Cardiac septum (tissue), 1 donor: Measurements from ENCODE around the gene ELP5. TPM values are rescaled to one million over a fixed set of nuclear protein-coding genes. Genes with fewer than 3 reads are reported as not detected.
"Not testable (repeated sequence)": the region's sequence is repeated elsewhere in the genome, so short reads cannot be mapped to it uniquely, and the experiment has no call there.

Source experiments
- DNase-seq: peaks from one replicate; pipeline ENCODE4 v3.0.0-alpha.2; 2020; ENCODE audit warnings: low spot score
- intact Hi-C: fragments of 100-400 bp; cut with DNase I; formaldehyde crosslinking; loops from one replicate; pipeline ENCODE4 v1.14.0; 2022
- total RNA-seq: library from RNA; stranded (reverse); fragmentation: NEBNext Ultra II Directional; extraction: Animal tissue kit (Norgen Biotek cat#: 25700); gene quantifications from one replicate; pipeline ENCODE4 v1.2.1, GENCODE V29; 2021
- donor health status: DM: no; HTN: no; CAD: no.

The ELP5 gene
- total RNA-seq, 1 donor from 2014 or later, result 57.5 TPM

DNA sequence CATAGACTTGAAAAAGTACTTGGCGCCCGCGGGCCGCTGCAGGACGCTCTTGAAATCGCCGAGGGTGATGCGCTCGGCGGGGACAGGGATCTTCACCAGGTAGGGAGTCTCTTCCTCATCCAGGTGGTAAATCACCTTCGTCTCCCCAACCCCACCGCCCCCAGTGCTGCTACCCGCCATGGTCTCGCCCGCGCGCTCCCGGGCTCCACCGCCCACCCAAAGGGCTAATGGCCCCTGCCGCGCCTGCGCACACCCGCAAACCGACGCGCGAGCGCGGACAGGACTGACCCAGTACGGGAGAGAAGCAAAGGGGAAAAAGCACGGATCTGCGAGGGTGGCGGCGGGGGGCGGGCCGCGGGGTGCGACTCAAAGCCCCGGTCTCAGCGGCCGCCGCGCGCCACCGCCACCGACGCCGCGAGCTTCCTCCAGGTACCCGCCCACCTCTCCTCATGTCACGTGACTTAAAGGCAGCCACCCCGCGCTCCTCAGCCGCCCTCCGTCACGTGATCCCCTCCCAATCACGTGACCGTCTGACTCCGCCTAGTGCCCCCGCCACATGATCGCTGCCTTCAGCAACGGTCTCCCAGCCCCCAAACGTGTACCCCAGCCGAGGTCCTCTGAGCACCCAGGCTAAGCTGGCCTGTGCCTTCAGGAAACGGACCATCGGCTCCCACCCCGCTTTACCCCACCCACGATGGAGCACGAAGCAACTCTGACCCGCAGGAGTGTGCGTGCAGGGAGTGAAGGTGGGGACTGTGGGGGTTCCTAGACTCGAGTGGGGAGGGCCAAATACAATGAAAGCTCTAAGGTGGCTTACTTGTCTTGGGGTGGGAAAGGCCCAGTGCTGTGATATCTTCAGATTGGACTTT, 17.7 kb upstream of the ELP5 start, which contains the start of gene DVL2:
Gene DVL2 (minus strand): TSS at position 435 of the 869 bp plus-strand sequence. CDS start 255 bp downstream, at position 180.
- DNase-seq, result peak; percentile 98
- intact Hi-C loops, result no loop called here

- intact Hi-C loops, result loop anchor here (5.0 kb wide), 2 partner anchors 71 to 321 kb away; partner anchors contain the start of genes EIF5A and TNFSF13
- DNase-seq, result no peak
Observed at GRCh38 chr17:7235693-7236665, 16.0 kb upstream of the ELP5 start.

GRCh38 chr17:7236808-7237207, 15.2 kb upstream of the ELP5 start:
- intact Hi-C loops, result loop anchor here (5.0 kb wide), 2 partner anchors 70 to 320 kb away; partner anchors contain the start of genes EIF5A and TNFSF13
- DNase-seq, result no peak

DNA sequence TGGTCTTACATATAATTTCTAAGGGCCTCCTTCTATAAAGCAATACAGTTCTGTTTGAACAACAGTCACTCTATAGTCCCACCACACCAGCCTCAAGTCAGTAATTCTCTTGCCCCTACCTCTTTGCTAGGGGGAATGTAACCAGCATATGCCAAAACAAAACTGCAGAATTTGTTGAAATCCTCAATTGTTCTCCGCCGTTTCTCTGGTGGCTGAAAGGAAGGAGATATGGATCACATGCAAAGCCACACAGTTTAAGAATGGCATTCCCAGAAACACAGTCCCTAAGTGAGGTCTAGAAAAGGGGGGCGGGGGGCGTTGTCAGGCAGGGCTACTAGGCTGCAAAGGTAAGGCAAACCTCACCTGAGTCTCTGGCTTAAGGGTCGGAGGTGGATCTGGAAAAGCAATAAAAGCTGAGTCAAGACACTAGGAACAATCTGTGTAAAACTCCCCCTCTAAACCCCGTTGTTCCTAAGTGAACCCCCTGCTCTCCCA, 14.7 kb upstream of the ELP5 start:
- intact Hi-C loops, result loop anchor here (5.0 kb wide), 2 partner anchors 70 to 320 kb away; partner anchors contain the start of genes EIF5A and TNFSF13
- DNase-seq, result no peak

GRCh38 chr17:7237761-7238419, 14.1 kb upstream of the ELP5 start:
- DNase-seq, result peak; percentile 91
- intact Hi-C loops, result loop anchor here (2.0 to 5.0 kb wide), 3 partner anchors 17 to 319 kb away; partner anchors contain the start of genes EIF5A and TNFSF13

- intact Hi-C loops, result loop anchor here (1.0 to 5.0 kb wide), 4 partner anchors 14 to 319 kb away; partner anchors contain the start of genes EIF5A, ELP5 and TNFSF13
Observed at GRCh38 chr17:7238420-7239090, 13.5 kb upstream of the ELP5 start.

DNA sequence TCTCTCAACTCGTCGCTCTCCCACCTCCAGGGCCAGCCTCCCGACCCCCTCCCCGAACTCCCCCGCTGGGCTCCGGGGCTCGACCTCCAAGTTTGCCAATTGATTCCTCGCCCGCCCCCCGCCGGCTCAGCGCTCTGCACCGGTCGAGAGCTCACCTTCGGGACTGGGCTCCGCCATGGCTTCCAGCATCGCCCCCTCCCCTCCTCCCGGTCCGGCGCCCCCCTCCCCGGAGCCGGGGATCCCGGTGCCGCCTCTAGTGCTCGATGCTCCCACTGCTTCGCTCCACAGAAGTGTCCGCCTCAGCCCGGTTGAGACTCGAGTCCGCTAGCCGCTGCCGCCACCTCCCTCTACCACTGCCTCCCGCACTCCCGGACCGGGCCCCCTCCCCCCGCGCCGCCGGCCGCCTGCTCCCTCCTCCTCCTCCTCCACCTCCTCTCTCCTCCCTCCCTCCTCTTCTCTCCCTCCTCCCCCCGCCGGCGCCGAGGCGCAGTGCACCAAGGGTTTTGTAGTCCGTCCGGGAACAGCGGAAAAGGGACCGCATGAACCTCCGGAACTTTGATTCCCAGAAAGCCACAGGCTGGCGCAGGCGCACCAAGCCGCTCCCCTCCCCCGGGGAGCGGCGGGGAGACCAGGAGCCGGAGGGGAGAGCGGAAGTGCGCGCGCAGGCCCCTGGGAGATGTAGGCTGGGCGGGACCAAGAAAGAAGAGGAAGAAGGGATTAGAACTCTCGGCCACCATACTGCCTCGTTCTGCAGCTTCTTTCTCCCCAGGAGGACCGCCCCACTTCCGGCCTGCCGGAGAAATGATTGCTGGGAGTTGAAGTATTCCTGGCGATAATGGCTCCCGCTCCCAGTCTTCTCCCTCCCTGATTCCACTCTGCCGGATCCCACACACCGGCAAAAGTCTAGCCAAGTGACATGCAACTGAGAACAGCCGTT, 12.7 kb upstream of the ELP5 start, which contains the start of gene PHF23:
Gene PHF23 (minus strand): TSS at position 367 of the 937 bp plus-strand sequence. CDS start 178 bp downstream, at position 189.
- peak; percentile 100 for DNase-seq
- intact Hi-C loops, result loop anchor here (1.0 to 5.0 kb wide), 4 partner anchors 13 to 318 kb away; partner anchors contain the start of genes EIF5A, ELP5 and TNFSF13

More at GRCh38 chr17:7238420-7239090, 13.5 kb upstream of the ELP5 start:
- no peak for DNase-seq

DNA sequence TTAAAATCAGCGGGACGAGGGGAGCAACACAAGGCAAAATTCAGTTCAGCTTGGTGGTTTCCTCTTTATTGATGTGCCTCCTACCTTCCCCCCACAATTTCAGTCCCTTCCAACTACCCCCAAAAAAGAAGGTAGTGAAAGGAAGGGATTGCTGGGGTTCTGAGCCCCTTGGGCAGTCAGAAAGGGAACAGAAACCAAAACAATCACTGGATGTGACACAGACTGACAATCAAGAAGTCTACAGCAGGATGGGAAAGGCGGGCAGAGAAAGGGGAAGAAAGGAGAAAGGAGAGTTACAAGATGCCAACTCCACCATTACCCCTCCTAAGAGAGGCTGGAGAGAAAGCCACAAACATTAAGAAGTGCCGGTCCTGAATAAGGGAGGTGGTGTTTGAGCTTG, 11.6 kb upstream of the ELP5 start:
- intact Hi-C loops, result no loop called here
- DNase-seq, result no peak

GRCh38 chr17:7241090-7241733, 10.8 kb upstream of the ELP5 start:
- DNase-seq, result no peak
- intact Hi-C loops, result no loop called here

DNA sequence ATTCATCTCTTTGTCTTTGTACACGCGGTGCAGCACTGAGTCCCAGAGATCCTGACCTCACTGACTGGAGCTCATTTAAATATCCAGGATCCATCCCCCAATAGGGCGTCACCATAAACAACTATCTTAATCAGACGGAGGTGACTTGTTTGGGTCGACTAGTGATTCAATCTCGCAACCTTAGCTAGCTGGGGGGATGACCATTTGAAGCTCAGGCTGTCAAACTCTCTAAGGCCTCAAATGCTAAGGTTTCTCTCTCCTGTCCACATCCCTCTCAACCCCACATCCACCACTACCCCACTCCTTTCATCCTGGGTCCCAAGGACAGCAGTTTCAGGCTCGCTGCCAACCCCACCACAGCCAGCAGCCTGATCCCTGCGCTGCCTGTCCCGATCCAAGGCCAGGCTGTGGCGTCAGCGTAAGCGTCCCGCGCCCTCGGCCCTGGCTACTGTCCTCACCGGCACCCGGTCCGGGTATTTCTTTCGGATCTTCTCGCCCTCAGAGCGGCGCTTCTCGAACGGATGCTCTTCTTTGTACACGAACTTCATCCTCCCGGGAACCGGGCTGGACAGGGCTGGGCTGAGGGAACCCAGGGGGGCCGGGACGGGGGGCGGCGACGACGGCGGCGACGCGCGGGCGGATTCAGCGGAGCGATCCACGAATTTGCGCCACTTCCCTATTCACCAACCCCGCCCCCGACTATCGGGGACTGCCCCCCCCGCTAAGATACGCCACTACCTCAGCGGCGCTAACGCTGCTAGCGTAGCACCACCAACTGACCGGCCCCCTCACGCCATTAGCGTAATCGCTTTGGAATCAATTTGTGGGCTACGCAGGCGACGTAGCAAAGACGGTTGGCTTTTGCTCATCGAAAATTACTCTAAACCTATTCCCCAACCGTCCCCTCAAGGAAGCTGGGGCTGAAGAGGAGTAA, 10.0 kb upstream of the ELP5 start, which contains the start of gene GABARAP:
Gene GABARAP (minus strand): TSS at position 667 of the 934 bp plus-strand sequence. CDS start 119 bp downstream, at position 548.
- peak; percentile 98 for DNase-seq
- intact Hi-C loops, result no loop called here

GRCh38 chr17:7242717-7243452, 9.1 kb upstream of the ELP5 start:
- intact Hi-C loops, result no loop called here
- peak; percentile 98 for DNase-seq

GRCh38 chr17:7243453-7243729, 8.6 kb upstream of the ELP5 start:
- intact Hi-C loops, result no loop called here
- no peak for DNase-seq

GRCh38 chr17:7243838-7244237, 8.2 kb upstream of the ELP5 start:
- not testable (repeated sequence) for DNase-seq

GRCh38 chr17:7246779-7247178, 5.2 kb upstream of the ELP5 start:
- intact Hi-C loops, result no loop called here
- DNase-seq, result no peak

More at GRCh38 chr17:7243838-7244237, 8.2 kb upstream of the ELP5 start:
- intact Hi-C loops, result not testable (repeated sequence)

- intact Hi-C loops, result no loop called here
- no peak for DNase-seq
Observed at GRCh38 chr17:7248796-7249195, 3.2 kb upstream of the ELP5 start.
